ENCODE data around the gene PCSK6.
"Not testable (repeated sequence)": the region's sequence is repeated elsewhere in the genome, so short reads cannot be mapped to it uniquely, and the experiment has no call there.

The PCSK6 gene

DNA sequence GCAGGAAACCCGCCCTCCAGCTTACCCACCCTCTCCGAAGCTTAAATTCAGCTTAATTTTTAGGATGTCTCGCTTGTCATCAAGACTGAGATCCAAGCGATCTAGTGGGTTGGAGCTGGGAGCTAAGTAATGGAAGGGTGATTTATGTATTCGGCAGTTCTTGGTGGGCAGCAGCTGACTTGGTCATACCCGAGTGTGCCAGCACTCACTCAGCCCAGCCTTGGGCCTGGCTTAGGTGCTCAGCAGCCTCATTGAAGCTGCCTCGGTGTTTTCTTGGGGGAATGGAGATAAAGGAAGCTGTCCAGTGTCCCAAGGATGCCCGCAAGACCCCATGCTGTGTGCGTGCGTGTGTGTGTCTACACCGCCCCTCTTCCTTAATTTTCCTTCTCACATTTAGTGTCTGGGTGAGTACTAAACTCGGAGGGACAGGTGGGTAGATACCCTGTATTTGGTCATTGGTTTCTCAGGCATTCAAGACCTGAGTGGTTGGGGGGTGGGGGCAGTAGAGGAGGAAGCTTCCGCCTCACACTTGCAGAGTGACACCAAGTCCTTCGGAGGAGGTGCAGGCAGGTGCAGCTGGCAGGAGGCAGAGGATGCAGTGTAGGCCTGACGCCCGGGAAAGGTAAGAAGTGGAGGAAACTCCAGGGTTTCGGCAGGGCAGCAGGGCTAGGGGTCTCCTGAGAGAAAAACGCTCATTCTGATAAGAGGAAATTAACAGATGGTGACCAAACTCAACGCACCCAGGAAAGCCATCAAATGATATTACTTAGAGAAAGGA lies 92.8 kb downstream of the PCSK6 start:
- FAIRE-seq: no peak

DNA sequence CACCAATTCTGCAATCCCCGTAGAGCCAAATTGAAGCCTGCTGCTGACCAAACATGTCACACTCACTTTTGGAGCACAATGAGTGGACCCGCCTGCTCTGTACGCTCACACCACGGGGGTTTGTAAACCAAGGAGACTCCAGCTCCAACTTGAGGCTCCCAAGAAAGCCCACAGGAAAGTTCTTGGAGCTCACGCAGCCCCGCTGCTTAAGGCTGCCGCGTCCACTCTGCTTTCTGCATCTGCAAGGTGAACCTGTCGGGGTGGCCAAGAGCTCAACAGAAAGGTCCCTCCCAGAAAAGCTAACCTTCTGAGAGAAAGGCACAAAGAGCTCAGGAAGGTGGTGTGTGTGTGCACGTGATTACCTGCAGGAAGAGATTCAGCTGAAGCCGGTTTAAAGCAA lies 94.9 kb downstream of the PCSK6 start:
- FAIRE-seq: no peak

DNA sequence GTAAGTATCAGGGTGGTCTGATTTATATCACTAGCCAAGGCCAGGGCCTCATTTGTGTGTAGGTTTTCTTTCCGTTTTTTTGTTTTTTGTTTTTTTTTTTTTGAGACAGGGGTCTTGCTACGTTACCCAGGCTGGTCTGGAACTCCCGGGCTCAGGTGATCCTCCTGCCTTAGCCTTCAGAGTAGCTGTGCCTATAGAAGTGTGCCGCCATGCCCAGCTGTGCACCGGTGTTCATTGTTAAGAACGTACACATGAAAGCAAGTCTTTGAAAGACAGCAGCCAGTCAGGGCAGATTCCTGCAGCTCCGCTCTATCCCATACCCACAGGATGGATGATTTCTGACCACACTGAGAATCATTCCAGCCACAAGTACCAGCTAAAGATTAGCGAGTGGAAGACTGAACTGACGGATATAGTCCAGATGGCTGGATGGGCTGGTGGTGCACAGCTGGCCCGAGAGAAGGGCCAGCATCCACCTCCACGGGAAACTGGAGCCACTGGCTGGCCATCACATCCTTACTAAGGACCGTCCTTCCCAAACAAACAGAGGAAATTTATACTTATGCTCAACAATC lies 95.4 kb downstream of the PCSK6 start:
- FAIRE-seq: no peak

DNA sequence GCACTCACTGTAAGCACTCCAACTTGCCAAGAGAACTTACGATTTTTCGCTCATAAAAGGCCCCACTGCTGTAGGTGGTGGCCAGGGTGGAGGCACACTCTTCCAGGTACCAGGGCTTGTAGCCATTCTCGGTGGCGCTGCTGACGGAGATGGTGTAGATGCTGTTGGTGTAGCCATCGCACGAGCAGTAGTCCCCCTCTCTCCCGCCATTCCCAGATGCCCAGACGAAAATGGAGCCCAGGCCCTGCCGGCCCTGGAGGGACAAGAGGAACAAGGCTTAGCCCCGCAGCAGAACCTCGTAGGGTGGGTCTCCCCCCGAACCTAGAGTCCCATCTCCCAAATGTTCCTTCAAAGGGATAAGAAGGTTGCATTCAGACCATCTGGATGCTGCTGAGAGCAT lies 96.3 kb downstream of the PCSK6 start:
- FAIRE-seq: no peak

DNA sequence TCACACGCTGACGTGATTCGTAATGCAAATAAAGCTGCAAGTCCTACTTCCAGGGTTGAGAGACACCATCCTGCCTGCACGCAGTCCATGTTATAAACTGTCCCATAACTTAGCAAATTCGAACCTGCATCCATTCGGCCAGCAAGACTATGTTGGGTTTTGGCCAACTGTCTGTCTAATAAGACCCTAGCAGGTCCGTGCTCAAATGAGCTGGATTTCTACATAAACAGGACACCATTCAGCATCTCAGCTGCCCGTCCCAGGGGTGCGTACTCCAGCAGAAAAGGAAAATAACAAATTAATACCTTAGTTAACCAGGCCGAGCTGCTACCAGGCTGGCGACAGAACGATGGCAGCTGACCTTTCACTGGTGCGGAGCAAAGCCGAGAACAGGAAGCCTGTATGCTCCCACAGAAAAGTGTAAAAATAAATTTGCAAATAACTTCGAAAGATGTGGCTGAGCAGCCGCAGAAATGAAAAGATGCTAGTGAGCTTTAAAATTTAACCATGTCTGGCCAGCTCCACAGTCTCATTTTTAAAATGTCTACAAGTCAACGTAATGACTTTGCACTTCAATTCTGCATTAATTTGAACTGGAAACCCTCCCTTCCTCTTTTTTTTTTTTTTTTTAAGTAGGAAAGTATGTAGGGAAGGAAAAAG lies 97.4 kb downstream of the PCSK6 start:
- FAIRE-seq: no peak

DNA sequence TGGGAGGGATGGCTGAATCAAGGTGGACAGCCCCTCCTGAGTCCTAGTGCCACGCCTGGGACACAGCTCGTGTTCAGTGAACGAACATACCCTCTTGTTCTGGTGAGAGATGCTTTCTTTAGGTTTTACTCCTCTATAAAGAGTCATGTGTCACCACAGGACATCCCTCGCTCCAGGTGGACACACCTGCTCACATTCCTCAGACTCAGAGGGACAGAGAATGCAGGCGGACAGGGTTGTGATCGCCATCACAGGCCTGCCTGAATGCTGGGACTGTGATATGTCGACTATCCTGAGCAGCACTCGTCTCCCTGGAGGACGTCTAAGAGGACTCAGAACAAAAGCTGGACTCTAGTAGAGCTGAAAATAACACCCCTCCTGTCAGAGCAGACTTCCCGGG lies 98.1 kb downstream of the PCSK6 start:
- FAIRE-seq: no peak

DNA sequence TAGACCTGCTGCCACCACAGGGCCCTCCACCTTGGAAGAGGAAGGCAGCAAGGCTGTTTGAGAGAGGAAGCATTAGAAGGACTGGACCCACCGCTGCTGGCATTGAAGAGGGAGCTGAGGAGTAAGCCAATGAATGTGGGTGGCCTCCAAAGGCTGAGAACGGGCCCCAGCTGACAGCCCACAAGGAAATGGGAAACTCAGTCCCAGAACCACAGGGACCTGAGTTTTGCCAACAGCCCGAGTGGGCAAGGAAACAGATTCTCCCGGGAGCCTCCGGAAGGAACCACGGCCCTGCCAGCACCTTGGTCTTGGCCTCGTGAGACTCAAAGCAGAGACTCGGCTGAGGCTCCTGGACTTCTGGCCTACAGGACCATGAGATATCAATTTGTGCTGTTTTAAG lies 99.0 kb downstream of the PCSK6 start:
- no peak for FAIRE-seq

DNA sequence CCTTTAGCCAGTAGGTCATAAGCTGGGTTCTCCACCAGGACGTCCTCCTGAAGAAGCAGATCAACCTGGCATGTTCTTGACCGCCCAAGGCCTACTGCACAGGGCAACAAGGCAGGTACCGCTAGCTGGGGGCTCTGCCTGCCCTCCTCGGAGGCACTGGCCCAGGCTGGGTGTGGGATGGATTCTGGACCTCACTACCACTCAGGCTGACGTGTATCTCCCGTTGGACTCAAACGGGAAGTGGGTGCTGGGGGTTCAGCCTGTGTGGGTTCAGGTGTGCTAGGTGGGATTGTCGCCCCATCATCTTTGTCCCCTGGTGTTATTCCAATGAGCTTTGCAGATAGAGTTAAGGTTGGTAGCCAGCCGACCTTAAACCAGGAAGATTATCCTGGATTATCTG lies 99.4 kb downstream of the PCSK6 start:
- no peak for FAIRE-seq

DNA sequence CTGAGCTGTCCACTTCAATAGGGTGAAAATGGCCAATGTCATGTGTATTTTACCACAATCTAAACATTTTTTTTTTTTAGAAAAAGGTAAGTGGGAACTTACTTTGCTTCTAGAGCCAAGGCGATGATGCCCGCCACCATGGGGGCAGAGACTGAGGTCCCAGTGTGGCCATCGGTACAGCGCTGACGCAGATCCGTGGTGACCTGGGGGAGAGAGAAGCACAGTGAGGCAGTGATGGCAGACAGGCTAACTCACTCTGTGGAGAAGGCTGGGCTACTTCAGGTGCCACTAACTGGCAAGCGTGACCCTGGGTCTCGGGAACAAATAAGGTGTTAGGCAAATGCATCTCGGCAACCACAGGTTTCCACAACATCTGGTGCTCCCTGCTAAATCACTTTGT lies 100.1 kb downstream of the PCSK6 start:
- FAIRE-seq: no peak

DNA sequence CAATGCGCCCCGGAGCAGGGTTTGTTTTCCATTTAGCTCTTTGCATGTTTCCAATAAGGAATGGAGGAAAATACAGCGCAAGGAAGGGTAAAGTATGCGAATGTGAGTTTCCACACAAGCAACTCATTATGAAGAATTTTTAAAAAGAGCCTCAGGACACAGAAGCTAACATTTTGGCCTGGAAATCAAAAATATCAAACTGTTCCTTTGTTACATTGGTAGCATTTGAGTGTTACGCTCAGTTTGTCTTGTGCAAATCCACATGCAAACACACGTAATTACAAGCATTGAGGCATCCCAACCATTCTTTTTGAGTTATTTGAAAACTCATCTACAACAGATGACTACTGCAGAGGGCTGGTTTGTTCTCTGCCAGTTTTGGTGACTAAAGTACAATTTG lies 101.5 kb downstream of the PCSK6 start:
- FAIRE-seq: no peak

DNA sequence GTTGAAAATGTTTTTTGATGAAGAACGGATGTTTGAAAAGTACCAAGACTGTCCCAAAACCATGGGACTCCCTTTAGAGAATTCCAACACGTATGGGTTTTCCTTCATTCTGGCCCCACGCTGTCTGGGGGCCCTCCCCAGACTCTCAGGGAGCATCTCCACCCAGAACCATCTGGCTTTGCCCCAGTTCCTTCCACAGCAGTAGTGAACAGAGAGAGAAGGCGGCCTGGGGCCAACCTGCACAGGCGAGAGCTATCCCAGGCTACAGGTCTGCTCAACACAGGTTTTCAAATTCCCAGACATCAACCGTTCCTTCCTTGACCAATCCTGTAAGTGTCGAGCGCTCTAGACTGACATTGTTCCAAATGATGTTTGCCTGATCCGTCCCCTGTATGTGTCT lies 101.9 kb downstream of the PCSK6 start:
- FAIRE-seq: no peak

DNA sequence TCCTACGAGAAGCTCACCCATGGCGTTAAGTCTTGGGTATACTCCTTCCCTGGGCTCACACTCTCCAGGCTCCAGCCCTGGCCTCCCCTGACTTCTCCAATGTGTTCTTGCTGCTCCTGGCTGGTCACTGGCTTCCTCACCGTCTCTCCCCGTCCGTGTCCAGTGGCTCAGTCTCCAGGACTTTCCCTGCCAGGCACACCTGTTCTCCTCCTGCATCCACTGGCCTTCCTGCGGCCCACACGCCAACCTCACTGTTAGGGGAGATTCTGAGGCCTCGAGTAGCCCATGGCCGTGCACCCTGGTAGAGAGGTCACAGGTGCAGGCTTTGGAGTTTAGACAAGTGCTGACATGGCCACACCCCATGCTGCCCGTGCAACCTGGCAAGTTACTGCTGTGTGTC lies 102.5 kb downstream of the PCSK6 start:
- FAIRE-seq: no peak

DNA sequence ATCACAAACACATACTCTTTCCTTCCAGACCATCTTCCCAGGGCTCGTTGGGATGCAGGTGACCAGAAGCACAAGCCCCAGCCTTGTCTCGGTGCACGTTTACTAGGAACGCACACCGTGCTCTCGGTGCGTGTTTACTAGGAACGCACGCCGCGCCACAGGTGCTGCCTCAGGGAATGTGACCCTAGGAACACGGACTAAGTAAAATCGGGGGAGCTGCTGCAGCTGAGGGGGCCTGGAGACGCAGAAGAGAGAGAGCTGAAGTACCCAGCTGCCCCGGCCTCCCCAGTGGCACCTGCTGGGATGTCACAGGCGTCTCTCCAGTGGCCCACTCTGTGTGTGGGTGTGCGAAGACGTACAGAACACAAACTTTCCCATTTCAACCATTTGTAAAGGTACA lies 103.5 kb downstream of the PCSK6 start:
- no peak for FAIRE-seq

DNA sequence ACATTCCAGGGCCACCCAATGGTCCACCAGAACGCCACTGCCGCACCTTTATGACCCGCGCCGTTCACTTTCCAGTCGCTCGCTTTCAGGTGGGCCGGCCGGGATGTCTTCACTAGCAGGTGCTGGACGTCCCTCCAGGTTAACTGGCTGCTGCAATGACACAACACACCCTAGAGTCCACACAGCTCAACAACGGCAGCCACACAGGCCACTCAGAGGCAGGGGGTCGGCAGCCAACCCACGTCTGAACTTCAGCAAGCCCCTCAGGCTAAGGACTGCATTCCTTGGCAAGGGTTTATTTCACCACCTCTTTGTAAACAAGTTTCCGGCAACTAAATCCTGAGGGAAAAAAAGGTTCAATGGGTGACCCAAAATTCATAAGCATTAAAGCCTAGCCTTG lies 105.2 kb downstream of the PCSK6 start:
- FAIRE-seq: no peak

DNA sequence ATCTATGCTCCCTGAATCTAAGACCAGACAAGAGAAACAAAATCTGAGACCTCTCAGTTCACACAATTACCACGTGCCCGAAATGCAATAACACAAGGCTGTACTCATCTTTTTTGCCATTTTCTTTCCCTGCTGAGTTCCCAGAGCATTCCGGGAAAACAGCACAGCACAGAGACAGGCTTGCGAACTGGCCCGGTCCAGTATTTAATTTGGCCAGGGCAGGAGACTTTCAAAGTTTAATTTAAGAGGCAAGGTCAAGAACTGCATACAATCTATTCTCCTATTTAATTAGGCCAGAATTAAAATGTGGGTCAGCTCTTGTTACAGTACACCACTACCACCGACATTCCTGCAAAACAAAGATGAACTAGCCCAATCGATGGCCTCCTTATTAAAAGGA lies 107.0 kb downstream of the PCSK6 start:
- no peak for FAIRE-seq

DNA sequence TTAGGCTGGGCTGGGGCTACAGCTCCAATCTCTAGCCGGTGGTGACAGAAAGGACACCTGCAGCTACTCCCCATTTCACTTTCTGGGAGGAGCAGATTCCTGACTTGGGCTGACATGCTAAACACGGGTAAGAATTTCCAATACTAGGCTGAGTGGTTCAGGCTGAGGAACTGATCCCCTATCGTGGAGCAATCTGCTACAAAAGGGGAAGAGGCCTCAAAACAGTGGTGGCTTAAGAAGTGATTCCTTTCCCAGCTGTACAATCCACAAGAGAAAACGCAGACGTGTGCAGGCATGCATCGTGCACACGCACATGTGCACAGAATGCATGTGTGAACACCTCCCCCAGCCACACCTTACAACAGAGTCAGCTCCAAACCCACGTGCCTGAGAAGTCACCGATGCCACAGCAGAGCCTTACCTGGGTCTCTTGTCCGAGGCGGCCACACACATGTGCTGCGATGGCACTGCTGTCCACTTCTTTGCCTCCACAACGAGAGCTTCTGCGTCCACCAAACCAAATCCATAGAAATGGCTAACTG lies 107.8 kb downstream of the PCSK6 start:
- no peak for FAIRE-seq

DNA sequence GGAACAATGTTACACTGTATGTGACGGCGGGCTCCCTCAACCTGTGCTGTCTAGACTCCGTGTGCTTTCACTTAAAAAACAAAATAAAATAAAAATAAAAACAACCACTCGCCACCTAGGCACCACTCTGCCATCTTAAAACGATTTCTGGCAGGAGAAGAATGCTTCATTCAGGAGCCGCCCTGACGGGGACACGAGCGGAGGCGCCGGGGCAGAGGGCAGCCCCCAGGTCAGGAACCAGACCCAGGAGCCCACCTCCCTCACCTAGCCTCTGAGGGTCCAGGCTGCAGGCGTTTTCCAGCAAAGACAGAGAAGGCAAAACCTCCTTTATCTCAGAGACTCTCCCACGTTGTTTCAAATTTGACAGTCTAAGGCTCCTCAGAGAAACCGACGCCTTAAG lies 109.4 kb downstream of the PCSK6 start:
- no peak for FAIRE-seq

DNA sequence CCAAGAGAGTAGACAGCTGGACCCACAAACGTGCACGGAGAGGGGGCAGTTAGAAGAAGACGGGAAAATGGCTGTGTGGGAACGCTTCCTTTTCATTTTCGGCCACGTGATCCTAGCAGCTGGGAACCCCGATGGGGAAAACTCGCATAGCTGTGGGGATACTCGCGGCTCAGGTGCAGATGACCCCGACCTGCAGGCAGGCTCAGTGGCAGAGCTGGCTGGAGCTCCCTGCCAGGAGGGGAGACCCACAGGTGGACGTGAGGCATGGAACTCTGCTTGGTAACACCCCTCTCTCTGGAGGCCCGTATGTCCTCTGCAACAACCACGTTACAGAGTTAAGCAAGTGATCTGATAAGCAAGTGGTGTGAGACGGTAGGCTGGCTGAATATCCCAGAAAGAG lies 109.9 kb downstream of the PCSK6 start:
- FAIRE-seq: no peak

DNA sequence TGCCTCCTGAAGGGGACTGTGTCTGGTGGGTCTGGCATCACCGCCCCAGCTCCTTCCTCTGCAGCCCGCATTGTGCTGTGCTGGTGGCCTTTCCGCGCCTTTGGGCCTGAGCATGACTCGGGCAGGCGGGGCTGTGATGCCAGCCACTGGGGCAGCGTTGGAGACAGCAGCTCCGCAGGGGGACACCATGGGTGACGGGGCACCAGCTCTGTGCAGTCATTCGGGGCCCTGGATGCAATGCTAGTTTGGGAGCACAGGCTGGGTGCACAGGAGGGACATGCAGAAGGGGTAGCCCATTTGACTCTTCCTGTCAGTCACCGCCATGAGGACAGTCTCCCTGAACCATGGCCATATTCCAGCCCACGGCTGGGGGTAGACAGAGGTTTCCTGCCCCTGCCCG lies 110.6 kb downstream of the PCSK6 start:
- FAIRE-seq: no peak

DNA sequence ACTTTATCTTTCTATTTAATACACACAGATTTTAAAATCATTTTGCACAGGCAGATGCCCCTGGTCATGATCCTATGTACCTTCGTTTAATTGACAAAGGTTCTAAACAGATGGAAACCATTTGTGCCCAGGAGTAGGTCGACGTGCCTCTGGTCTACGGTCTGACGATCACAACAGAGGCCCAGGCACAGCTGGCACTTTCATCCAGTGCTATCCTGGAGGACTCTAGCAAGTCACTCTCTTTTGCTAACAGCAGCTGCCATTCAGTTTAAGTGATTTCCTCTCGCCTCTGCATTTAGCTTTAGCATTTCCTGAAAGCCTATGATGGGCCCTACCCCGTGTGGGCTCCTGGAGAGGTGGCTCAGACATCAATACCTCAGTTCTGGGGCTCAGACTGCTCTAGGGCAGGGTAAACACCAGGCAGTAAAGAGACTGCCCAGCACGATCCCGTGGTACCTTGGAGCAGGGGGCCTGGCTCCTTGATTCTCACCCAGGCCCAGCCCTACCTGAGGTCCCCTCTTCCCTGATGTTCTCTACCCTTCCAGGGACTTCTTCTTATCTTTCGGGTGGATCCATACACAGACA lies 111.2 kb downstream of the PCSK6 start:
- FAIRE-seq: no peak

DNA sequence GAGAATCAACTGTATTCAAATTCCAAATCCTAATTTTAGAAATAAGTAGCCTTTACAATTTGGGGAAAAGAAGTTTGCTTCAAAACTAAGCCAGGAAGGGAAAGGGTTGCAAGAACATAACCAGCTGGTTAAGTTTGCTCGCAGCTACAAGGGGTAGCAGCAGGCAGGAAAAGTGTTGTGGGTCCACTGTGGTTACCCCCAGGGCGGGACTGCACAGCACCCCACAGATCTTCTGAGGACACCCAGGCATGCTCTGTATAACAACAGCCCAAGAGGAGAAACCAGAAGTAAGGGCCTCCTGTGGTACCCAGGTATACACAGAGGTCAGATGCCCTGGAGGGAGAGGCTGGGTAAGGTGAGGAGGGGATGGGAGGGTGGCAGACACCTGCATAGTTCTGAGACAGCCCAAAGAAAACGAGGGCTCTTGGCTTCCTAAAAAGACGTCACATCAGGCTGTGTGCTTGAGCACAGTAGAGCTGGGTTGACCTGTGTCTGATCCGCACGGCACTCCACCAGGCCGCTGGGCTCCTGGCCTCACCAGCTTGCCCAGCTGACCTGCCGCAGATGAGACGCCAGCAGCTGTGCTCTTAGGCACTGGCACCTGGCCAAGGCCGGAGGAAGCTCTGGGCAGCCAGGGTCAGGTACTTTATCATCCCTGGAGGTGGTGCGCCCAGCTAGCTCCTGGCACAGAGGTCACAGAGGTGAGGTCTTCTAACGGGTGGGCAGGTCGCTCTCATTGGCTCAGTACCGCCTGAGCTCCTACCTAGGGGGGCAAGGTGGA lies 112.7 kb downstream of the PCSK6 start:
- no peak for FAIRE-seq

DNA sequence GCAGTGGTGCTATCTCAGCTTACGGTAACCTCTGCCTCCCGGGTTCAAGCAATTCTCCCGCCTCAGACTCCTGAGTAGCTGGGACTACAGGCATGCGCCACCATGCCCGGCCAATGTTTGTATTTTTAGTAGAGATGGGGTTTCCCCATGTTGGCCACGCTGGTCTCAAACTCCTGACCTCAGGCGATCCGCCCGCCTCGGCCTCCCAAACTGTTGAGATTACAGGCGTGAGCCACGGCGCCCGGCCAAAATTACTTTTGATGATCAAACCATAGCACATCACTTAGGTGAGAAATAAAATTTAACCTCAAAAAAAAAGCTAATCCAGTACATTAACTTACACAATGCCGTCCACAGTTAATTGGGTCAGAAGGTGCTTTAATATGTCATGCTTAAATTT lies 114.5 kb downstream of the PCSK6 start:
- not testable (repeated sequence) for FAIRE-seq

DNA sequence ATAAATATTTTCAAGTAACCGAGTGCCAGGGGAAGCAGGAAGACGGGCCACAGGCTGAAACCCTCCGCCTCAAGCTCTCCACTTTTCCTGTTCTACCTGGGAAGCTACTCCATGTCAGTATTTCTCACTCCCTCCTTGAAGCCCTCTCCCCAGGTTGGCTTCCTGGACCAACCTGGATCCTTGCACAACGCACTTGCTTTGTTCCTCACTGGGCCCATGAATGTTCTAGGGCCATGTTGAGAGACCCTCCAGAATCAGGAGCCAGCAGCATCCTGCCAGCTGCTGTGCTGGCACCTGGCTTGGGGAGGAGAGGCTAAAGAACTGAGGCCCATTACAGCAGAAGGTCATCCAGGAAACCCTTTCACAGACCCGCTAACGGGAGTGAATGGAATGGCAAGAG lies 115.2 kb downstream of the PCSK6 start:
- no peak for FAIRE-seq

All from A204.1 (cell line).